ENCODE data around the gene ANKS1B.

Gene ANKS1B

DNA sequence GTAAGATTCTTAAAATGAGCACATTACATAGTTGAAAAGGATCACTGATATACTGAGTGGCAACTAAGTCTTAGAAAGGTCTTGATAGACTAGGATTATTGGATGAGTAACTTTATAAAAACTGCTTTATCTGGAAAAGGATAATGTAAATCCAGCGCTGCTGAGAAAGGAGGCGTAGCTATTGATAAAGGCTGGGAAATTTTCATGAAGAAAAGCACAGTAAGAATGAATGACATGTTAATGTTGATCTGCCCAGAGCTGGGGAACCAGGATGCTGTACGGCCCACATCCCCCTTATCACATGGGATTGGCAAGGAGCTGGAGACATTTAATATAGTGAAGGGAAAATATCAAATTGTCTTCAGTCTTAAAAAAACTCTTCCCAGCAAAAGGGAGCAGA, 1165.7 kb downstream of the ANKS1B start:
- TF ChIP-seq, protein P1, sequence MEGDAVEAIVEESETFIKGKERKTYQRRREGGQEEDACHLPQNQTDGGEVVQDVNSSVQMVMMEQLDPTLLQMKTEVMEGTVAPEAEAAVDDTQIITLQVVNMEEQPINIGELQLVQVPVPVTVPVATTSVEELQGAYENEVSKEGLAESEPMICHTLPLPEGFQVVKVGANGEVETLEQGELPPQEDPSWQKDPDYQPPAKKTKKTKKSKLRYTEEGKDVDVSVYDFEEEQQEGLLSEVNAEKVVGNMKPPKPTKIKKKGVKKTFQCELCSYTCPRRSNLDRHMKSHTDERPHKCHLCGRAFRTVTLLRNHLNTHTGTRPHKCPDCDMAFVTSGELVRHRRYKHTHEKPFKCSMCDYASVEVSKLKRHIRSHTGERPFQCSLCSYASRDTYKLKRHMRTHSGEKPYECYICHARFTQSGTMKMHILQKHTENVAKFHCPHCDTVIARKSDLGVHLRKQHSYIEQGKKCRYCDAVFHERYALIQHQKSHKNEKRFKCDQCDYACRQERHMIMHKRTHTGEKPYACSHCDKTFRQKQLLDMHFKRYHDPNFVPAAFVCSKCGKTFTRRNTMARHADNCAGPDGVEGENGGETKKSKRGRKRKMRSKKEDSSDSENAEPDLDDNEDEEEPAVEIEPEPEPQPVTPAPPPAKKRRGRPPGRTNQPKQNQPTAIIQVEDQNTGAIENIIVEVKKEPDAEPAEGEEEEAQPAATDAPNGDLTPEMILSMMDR (IDR thresholded peaks at IDR 0.05; ENCODE audit: low read depth, low read length), result no peak
- DNase-seq, result no peak
- H3K27me3 ChIP-seq (ENCODE audit: insufficient read depth, low read depth, severe bottlenecking), result no peaks in the 10 kb centered on the region
- H3K36me3 ChIP-seq, result no peaks in the 10 kb centered on the region
- no peaks in the 10 kb centered on the region for H3K9me3 ChIP-seq (ENCODE audit: severe bottlenecking)
- no peak overlapping the region for H3K4me3 ChIP-seq (ENCODE audit: low read depth, low read length)
- H3K27ac ChIP-seq, result no peak overlapping the region

DNA sequence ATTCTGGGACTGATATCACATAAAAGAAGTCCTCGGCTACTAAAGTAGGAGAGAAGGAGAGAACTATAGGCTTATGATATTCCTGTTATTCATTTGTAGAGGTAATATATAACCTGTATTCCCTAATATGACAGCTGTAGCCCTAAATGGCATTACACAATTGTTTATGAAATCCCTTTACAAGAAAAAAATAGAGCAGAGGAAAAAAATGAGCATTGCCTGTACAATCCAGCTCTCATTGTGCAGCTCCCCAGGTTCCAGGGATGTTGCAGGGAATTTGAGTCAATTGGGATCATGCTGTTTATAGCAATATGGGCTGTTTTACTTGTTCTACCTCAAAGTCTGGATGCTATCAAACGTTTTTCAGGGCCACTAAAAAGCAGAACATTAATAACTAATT, 1166.5 kb downstream of the ANKS1B start:
- Histone ChIP-seq H3K27ac (no peak overlapping the region), H3K36me3 (no peaks in the 10 kb centered on the region), H3K9me3 (ENCODE audit: severe bottlenecking) (no peaks in the 10 kb centered on the region), H3K4me3 (ENCODE audit: low read depth, low read length) (no peak overlapping the region), H3K27me3 (ENCODE audit: insufficient read depth, low read depth, severe bottlenecking) (no peaks in the 10 kb centered on the region)
- TF ChIP-seq, protein P1 (IDR thresholded peaks at IDR 0.05; ENCODE audit: low read depth, low read length), result no peak
- no peak for DNase-seq

DNA sequence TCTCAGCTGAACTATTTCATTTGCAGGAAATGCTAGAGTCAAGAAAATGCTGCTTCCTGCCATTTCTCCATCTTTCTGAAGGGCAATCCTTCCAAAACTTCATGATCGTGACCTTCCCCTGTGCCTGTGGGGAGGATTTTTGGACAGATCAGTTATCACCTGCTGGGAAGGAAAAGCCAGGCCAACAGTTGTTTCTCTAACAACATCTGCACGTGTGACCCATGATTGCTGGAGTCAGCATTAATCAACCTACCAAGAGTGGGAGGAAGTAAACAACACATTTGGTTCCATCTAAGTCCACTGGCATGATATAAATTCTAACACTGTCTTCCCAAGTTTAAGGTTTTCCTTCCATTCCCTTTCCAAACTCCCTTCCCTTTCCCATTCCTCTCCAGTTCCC, 1167.0 kb downstream of the ANKS1B start:
- DNase-seq, result no peak
- no peak overlapping the region for H3K4me3 ChIP-seq (ENCODE audit: low read depth, low read length)
- no peaks in the 10 kb centered on the region for H3K9me3 ChIP-seq (ENCODE audit: severe bottlenecking)
- no peak overlapping the region for H3K27ac ChIP-seq
- TF ChIP-seq, protein P1 (IDR thresholded peaks at IDR 0.05; ENCODE audit: low read depth, low read length), result no peak
- H3K36me3 ChIP-seq, result no peaks in the 10 kb centered on the region
- H3K27me3 ChIP-seq (ENCODE audit: insufficient read depth, low read depth, severe bottlenecking), result no peaks in the 10 kb centered on the region

DNA sequence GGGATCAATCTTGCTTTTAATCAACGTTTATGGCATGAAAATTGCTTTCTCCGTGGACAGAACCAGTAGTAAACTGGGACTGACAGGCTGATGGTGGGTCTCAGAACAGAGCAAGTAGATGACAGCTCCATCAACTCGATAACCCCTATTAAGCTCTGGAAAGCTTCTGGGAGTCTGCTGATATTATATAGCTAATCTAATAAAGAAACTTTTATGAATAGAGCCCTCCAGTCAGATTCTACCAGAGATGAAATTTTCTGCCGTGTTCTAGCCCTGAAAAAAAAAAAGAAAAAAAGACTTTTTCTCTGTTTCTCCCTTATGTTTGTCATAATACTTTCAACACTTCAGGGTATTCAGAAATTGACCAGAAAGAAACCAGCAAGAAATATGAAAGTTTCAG, 1168.0 kb downstream of the ANKS1B start:
- Histone ChIP-seq H3K27ac (no peak overlapping the region), H3K27me3 (ENCODE audit: insufficient read depth, low read depth, severe bottlenecking) (no peaks in the 10 kb centered on the region), H3K36me3 (no peaks in the 10 kb centered on the region), H3K9me3 (ENCODE audit: severe bottlenecking) (no peaks in the 10 kb centered on the region), H3K4me3 (ENCODE audit: low read depth, low read length) (no peak overlapping the region)
- TF ChIP-seq, protein P1 (IDR thresholded peaks at IDR 0.05; ENCODE audit: low read depth, low read length), result no peak
- DNase-seq, result no peak

DNA sequence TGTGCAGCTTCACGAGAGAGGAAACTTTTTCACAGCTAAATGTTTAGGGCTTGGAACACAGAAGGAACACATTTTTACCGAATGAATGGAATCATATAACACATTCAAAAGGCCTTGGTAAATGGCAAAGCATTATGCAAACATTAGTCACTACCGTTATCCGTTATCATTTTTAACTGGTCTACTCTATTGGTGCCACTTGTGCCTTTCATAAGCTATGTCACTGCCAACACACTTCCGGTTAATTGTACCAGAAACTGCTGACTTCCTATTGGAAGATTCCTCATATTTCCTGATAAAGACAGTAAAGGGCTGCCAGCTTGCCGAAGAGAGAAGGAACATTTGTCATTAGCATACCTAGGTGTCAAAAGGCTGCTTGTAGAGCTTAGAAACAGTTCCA, 1170.5 kb downstream of the ANKS1B start:
- Histone ChIP-seq H3K27me3 (ENCODE audit: insufficient read depth, low read depth, severe bottlenecking) (no peaks in the 10 kb centered on the region), H3K27ac (no peak overlapping the region), H3K36me3 (no peaks in the 10 kb centered on the region), H3K9me3 (ENCODE audit: severe bottlenecking) (no peaks in the 10 kb centered on the region), H3K4me3 (ENCODE audit: low read depth, low read length) (no peak overlapping the region)
- TF ChIP-seq, protein P1 (IDR thresholded peaks at IDR 0.05; ENCODE audit: low read depth, low read length), result no peak
- DNase-seq, result no peak

DNA sequence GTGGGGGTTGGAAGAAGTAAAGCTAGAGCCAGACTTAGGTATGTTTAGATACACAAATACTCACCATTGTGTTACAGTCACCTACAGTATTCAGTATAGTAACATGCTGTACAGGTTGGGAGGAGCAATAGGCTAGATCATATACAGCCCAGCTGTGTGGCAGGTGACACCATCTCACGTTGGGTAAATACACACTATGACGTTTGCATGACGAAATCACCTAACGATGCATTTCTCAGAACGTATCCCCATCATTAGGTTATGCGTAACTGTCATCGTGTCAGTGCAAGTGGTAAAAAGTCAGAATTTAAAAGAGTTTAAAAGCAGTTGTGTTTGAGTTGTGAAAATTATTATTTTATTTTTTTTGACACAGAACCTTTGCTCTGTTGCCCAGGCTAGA, 1172.5 kb downstream of the ANKS1B start:
- TF ChIP-seq, protein P1 (IDR thresholded peaks at IDR 0.05; ENCODE audit: low read depth, low read length), result no peak
- Histone ChIP-seq H3K27me3 (ENCODE audit: insufficient read depth, low read depth, severe bottlenecking) (no peaks in the 10 kb centered on the region), H3K36me3 (no peaks in the 10 kb centered on the region), H3K27ac (no peak overlapping the region), H3K9me3 (ENCODE audit: severe bottlenecking) (no peaks in the 10 kb centered on the region), H3K4me3 (ENCODE audit: low read depth, low read length) (no peak overlapping the region)
- DNase-seq, result no peak
